ENCODE results near the gene RPL36A.
A peak's percentile ranks its signal among the peaks of the same experiment; 100 is the strongest.

Gene RPL36A

DNA sequence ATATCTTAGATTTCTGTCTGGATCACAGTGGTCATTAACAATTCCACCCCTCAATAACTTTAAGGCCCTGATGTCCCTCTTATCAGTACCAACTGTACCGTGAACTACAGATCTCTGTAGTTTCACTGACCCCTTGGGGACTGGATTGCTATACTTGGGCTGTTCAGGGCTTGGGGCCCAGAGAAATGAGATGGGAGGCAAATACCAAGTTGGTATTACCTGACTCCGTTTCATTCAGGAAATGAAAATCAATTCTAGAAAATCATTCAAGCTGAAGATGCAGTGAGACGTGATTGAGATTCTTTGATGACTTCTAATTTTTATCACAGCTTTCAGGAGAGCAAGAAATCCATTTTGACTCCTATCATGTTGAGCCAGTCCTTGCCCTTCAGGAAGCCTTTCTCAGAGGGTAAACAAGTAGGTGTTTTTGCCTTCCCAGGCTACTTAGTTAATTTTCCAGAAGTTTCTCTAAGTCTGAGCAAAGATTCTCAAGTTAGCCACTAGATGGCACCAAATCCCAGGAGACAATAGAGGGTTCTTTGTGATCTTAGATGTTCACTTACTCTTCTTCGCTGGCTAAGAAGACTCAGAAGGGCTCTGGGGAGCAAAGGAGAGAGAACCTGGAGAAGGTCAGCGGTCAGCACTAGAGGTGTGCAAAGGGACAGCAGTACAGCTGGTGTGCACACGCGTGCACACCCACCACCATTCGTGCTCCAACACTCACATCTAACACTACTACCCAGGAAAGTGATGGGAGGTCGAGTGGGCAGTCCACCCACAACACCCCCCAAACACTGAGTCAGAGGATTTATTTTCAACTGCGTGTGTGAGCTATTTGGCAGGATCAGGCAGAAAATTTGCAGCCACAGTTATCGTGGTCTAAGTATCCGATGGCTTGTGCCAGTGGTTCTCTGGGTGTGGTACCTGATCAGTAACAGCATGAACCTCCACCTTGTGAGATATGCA, 24.7 kb downstream of the RPL36A start:
- H3K4me3 ChIP-seq (ENCODE audit: low read depth, low read length): no peak overlapping the region
- DNase-seq (ENCODE audit: low read depth): peak; percentile 77
- no peak for TF ChIP-seq POLR2A (IDR thresholded peaks at IDR 0.05; ENCODE audit: extremely low read depth, insufficient read length)
- TF ChIP-seq MYC (IDR thresholded peaks at IDR 0.05; ENCODE audit: low read depth, low read length): no peak
- peak; percentile 38 for TF ChIP-seq CTCF (IDR thresholded peaks at IDR 0.05; ENCODE audit: low read depth, low read length)
- TF ChIP-seq MAX (IDR thresholded peaks at IDR 0.05; ENCODE audit: low read depth, low read length): no peak

DNA sequence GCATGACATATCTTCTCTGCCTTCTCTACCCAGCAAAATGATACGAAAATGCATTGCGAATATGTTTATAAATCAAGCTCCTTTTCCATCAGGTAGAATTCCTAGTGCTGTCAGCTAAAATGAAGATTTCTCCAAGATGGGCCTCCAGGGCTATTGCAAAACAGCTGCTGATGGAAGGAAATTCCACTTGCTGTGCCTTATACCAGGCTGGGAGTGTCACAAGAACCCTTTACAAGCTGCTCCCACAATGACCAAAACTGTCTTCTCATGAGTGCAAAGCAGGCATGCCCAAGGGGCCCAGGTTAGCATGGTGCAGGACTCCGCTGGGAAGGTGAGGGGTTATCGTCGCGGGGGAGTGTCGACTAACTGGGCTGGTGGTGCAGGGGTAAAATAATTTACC, 25.9 kb downstream of the RPL36A start:
- no peak for DNase-seq (ENCODE audit: low read depth)
- no peak overlapping the region for H3K4me3 ChIP-seq (ENCODE audit: low read depth, low read length)
- no peak for TF ChIP-seq MYC (IDR thresholded peaks at IDR 0.05; ENCODE audit: low read depth, low read length)
- TF ChIP-seq MAX (IDR thresholded peaks at IDR 0.05; ENCODE audit: low read depth, low read length): no peak
- no peak for TF ChIP-seq CTCF (IDR thresholded peaks at IDR 0.05; ENCODE audit: low read depth, low read length)
- TF ChIP-seq POLR2A (IDR thresholded peaks at IDR 0.05; ENCODE audit: extremely low read depth, insufficient read length): no peak

- H3K4me3 ChIP-seq (ENCODE audit: low read depth, low read length): no peak overlapping the region
- TF ChIP-seq MAX (IDR thresholded peaks at IDR 0.05; ENCODE audit: low read depth, low read length) (no peak), POLR2A (IDR thresholded peaks at IDR 0.05; ENCODE audit: extremely low read depth, insufficient read length) (no peak), CTCF (IDR thresholded peaks at IDR 0.05; ENCODE audit: low read depth, low read length) (no peak), MYC (IDR thresholded peaks at IDR 0.05; ENCODE audit: low read depth, low read length) (no peak)
- no peak for DNase-seq (ENCODE audit: low read depth)
Measured at GRCh38 chrX:101417190-101417589, 26.4 kb downstream of the RPL36A start.

DNA sequence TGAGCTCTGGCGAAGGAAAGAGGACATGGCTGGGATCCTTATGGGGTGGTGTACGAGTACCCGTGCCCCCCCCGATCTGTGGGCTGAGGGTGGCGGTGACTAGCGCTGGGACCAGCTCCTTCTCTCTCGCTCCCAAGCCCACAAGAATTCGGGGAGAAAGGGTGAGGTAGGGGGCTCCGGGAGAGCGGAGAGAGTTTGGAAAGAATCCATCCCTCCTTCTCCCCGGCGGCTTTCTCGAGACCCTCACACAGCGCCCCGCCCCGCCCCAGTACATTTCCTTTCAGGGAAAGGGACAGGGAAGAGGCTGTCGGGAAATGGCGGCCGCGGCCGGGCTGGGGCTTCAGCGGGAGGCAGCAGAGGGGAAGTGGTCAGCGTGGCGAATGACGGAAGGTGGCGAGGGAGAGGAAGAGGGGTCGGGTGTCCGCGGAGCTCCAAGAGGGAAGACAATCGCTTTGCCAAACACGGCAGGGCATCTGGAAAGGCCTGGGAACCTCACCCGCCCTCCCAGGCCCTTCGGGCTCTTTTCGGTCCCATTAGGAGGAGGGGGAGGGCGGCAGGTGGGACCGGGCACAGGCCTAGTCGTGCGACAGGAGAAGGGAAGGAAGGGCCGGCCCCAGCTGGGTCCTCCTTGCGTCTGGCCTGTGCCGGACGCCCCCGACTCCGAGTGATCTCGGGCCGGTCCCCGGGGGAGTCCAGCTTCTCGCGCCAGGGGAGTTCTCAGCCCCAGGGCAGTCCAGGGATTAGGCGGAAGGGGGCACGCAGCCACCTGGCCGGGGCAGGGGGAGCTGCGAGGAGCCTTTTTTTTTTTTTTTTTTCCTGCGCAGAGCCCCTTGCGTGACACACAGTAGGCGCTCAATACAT, 27.4 kb downstream of the RPL36A start:
- H3K4me3 ChIP-seq (ENCODE audit: low read depth, low read length): peak overlapping the region; percentile 56
- DNase-seq (ENCODE audit: low read depth): peak; percentile 71

More for the DNA sequence above, 27.4 kb downstream of the RPL36A start:
- TF ChIP-seq CTCF (IDR thresholded peaks at IDR 0.05; ENCODE audit: low read depth, low read length) (no peak), MAX (IDR thresholded peaks at IDR 0.05; ENCODE audit: low read depth, low read length) (no peak), MYC (IDR thresholded peaks at IDR 0.05; ENCODE audit: low read depth, low read length) (no peak)

Measured in NB4 (cell line).